OCI-LY1 (cell line): ENCODE measurements around the gene FGF11.

ENCODE experiments used
- EZH2 ChIP-seq: fragments of 200-600 bp; sonication (generic), shearing (Covaris generic); IDR thresholded peaks from 2 replicates; pipeline ENCODE4 v1.8.0; 2017; ENCODE audit warnings: borderline replicate concordance, mixed run types, mild to moderate bottlenecking, antibody characterized with exemption, low read length, moderate library complexity, mixed read lengths
- TF ChIP-seq, protein P1 (sequence below): fragments of 200-600 bp; sonication (generic), shearing (Covaris generic); IDR thresholded peaks from 2 replicates; pipeline ENCODE4 v1.5.1; 2017; ENCODE audit warnings: mild to moderate bottlenecking, antibody characterized with exemption, low read length, moderate library complexity, mixed read lengths

DNA sequence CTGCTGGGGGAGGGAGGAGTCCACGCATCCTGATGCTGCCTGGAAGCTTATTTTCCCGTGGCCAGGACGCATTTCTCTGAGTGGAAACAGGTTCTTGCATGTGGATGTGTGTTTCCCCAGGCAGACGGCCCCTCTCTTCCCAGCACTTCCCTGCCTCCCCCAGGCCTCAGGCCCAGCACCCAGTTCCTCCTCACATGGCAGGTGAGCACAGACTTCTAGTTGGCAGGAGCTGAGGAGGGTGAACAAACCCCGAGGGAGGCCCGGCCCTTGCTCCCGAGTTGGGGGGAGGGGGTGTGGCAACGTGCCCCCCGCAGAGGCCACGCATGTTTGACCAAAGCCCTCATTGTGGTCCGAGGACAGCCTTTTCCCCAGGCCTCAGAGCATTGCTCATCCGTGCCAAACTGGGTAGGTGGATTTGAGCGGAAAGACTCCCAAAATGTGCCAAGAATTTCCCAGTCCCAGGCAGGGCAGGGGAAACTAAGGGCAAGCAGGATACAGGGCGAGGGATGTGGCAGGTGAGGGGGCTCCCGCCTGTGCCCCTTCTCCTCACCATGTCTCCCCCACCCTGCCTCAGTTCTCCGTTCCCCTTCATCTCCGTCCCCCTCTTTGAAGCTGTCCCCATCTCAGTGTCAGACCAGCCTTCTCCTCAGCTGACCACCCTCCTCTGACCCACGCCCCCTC is 20.7 kb upstream of the FGF11 start:
- TF ChIP-seq, protein P1, sequence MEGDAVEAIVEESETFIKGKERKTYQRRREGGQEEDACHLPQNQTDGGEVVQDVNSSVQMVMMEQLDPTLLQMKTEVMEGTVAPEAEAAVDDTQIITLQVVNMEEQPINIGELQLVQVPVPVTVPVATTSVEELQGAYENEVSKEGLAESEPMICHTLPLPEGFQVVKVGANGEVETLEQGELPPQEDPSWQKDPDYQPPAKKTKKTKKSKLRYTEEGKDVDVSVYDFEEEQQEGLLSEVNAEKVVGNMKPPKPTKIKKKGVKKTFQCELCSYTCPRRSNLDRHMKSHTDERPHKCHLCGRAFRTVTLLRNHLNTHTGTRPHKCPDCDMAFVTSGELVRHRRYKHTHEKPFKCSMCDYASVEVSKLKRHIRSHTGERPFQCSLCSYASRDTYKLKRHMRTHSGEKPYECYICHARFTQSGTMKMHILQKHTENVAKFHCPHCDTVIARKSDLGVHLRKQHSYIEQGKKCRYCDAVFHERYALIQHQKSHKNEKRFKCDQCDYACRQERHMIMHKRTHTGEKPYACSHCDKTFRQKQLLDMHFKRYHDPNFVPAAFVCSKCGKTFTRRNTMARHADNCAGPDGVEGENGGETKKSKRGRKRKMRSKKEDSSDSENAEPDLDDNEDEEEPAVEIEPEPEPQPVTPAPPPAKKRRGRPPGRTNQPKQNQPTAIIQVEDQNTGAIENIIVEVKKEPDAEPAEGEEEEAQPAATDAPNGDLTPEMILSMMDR = no peak
- TF ChIP-seq EZH2 = no peak
